Measurements from ENCODE around the gene MSL1.
"Not testable (repeated sequence)": the region's sequence is repeated elsewhere in the genome, so short reads cannot be mapped to it uniquely, and the experiment has no call there.

Gene MSL1

GRCh38 chr17:40124279-40125141 lies 2.7 kb downstream of the MSL1 start:
- DNase-seq (ENCODE audit: low read depth), result peak; percentile 72

GRCh38 chr17:40129498-40129897 lies 7.7 kb downstream of the MSL1 start:
- peak; percentile 62 for DNase-seq (ENCODE audit: low read depth)

- DNase-seq (ENCODE audit: low read depth), result peak; percentile 80
Measured at GRCh38 chr17:40130352-40131042, 8.7 kb downstream of the MSL1 start.

- no peak for DNase-seq (ENCODE audit: low read depth)
Measured at GRCh38 chr17:40134184-40134583, 12.4 kb downstream of the MSL1 start.

- no peak for DNase-seq (ENCODE audit: low read depth)
Measured at GRCh38 chr17:40135817-40136216, 14.0 kb downstream of the MSL1 start.

- DNase-seq (ENCODE audit: low read depth), result no peak
Measured at GRCh38 chr17:40139566-40140058, 17.8 kb downstream of the MSL1 start.

GRCh38 chr17:40143166-40143565 lies 21.4 kb downstream of the MSL1 start:
- not testable (repeated sequence) for DNase-seq (ENCODE audit: low read depth)

- DNase-seq (ENCODE audit: low read depth), result no peak
Measured at GRCh38 chr17:40145476-40145875, 23.7 kb downstream of the MSL1 start.

- DNase-seq (ENCODE audit: low read depth), result no peak
Measured at GRCh38 chr17:40148527-40148926, 26.8 kb downstream of the MSL1 start.

- DNase-seq (ENCODE audit: low read depth), result no peak
Measured at GRCh38 chr17:40150276-40150675, 28.5 kb downstream of the MSL1 start.

GRCh38 chr17:40151414-40151963 lies 29.7 kb downstream of the MSL1 start:
- peak; percentile 26 for DNase-seq (ENCODE audit: low read depth)

- no peak for DNase-seq (ENCODE audit: low read depth)
Measured at GRCh38 chr17:40153603-40154236, 31.9 kb downstream of the MSL1 start.

GRCh38 chr17:40157973-40158372 lies 36.2 kb downstream of the MSL1 start:
- DNase-seq (ENCODE audit: low read depth), result peak; percentile 36

- peak; percentile 55 for DNase-seq (ENCODE audit: low read depth)
Measured at GRCh38 chr17:40158438-40159013, 36.8 kb downstream of the MSL1 start.

- no peak for DNase-seq (ENCODE audit: low read depth)
Measured at GRCh38 chr17:40159456-40159855, 37.7 kb downstream of the MSL1 start.

GRCh38 chr17:40167685-40168261 lies 46.0 kb downstream of the MSL1 start:
- DNase-seq (ENCODE audit: low read depth), result no peak

- DNase-seq (ENCODE audit: low read depth), result peak; percentile 73
Measured at GRCh38 chr17:40168262-40168832, 46.6 kb downstream of the MSL1 start.

- no peak for DNase-seq (ENCODE audit: low read depth)
Measured at GRCh38 chr17:40170325-40170724, 48.6 kb downstream of the MSL1 start.

GRCh38 chr17:40171750-40172149 lies 50.0 kb downstream of the MSL1 start:
- DNase-seq (ENCODE audit: low read depth), result peak; percentile 15

GRCh38 chr17:40173091-40173777 lies 51.5 kb downstream of the MSL1 start:
- DNase-seq (ENCODE audit: low read depth), result no peak

- no peak for DNase-seq (ENCODE audit: low read depth)
Measured at GRCh38 chr17:40173778-40174135, 52.0 kb downstream of the MSL1 start.

Data from amniotic epithelial cell (primary cell).